NCI-H82 treated with DMSO at 0.1 percent for 48 hours (cell line): Measurements from ENCODE around the gene NAALADL2.
"Not testable (repeated sequence)": the region's sequence is repeated elsewhere in the genome, so short reads cannot be mapped to it uniquely, and the experiment has no call there.

Experiments used
- DNase-seq: peaks from one replicate; lab custom pipeline; 2025; ENCODE audit not compliant: unreplicated experiment; lab: John Stamatoyannopoulos, UW

Gene NAALADL2

DNA sequence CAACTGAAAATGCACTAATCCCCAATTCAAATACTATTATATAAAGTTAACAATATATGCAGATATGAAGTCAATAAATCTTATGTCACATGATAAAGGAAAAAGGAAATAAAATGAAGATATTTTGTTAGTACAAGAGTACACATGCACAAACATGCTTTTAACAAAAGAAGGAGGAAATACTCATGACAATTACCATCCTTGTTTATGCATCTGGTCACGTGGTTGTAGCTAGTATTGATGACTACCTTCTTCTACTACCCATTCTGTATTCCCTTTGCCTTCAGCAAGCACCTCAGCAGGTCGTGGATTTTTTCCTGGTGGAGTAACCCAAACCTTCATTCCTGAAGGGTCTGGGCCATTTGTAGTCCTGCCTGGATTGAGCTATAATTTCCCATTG, 669.6 kb downstream of the NAALADL2 start:
- DNase-seq = not testable (repeated sequence)

DNA sequence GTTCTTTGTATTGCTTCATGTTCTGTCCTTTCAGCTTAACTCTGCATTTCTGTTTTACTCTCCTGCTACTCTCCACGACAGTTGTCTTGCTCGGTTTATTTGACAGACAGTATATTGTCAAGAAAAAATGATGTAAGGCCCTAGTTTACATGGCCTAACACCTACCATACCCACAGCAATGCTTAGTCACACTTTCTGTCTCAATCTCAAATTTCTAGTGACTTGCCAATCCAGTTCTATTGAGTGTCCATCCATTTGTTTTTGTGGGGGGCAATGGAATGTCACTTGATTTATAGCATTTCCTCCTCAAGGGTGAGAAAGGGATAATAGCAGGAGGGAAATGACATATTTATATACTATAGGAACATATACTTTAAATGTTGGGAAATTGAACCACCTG, 676.2 kb downstream of the NAALADL2 start:
- no peak for DNase-seq

DNA sequence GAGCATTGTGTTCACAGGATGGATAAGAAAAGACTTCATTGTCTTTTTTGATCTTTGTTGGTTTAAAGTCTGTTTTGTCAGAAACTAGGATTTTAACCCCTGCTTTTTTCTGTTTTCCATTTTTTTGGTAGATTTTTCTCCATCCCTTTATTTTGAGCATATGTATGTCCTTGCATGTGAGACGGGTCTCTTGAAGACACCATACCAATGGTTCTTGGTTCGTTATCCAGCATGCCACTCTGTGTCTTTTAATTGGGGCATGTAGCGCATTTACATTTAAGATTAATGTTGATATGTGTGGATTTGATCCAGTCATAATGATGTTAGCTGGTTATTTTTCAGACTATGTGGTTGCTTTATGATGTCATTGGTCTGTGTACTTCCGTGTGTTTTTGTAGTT, 687.0 kb downstream of the NAALADL2 start:
- no peak for DNase-seq

DNA sequence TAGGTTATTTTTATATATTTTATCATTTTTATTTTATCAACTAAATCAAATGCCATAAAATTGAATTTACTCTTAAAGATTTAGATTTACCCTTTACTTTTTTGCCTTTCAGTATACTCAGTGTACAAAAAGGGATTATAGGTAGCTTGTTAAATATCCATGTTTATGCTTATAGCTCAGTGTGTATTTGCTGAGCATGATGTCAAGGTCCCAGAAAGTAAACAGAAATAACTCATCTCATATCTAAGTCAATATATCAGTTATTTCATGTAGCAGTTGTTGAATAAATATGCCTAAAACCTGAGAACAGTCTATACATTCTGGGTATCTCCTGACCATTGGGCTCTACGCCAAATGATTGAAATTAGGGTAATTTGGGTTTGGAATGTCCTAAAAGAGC, 693.8 kb downstream of the NAALADL2 start:
- no peak for DNase-seq

DNA sequence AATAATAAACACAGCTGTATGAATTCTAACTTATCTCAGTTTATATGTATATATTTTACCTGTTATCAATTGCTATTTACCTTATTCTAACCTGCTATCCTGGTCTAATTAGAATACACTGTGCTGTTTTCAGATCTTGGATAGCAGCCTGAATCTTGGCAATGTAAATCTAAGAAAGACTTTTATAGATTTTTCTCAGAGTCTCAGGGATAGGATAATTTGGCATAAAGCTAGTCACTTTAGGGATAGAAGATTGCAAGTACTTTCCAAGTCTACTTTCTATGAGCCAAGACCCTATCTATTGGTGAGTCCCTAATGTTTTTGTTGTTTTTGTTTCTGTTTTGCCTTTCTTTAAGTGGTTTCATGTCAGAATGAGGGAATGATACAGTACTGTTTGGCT, 695.7 kb downstream of the NAALADL2 start:
- no peak for DNase-seq

DNA sequence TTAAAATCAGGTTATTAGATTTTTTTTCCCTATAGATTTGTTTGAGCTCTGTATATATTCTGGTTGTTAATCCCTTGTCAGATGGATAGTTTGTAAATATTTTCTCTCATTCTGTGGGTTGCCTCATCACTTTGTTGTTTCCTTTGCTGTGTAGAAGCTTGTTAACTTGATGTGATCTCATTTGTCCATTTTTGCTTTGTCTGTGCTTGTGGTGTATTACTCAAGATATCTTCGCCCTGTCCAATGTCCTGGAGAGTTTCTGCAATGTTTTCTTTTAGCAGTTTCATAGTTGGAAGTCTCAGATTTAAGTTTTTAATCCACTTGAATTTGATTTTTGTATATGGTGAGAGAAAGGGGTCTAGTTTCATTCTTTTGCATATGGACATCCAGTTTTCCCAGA, 699.1 kb downstream of the NAALADL2 start:
- no peak for DNase-seq

DNA sequence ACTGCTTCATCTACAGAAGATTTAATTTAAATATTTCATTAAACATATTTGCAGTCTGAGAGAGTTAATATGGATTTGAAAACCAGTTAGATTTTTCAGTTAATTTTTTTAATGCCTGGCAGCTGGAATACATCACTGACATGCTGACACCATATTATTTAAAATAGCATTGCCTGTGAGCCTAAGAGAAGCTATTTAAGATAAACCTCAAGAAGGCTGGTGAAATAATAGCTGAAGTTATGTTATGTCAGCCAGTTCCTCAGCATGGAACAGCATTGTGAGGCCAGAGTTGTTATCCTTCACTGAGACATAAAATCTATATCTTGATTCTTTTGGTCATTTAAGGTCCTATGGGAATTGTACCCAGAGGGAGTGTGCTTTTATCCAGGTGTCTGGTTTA, 705.2 kb downstream of the NAALADL2 start:
- no peak for DNase-seq

DNA sequence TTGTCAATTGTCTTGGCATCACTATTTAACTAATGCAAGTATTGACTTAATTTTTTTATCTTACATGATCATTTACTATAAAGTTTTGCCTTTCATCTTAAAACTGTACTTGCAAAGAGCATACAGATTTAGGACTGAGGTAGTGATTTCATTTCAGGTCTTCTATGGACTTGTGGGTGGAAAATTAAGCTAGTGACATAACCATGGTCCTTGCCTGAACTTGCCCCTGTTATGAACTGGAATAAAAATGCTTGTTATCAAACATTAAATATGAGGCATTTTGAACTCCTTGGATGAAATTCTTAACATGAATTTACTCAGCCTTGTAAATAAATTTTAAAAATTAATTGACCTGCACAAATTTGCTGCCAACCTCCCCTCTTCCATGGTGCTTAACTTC, 712.0 kb downstream of the NAALADL2 start:
- no peak for DNase-seq

DNA sequence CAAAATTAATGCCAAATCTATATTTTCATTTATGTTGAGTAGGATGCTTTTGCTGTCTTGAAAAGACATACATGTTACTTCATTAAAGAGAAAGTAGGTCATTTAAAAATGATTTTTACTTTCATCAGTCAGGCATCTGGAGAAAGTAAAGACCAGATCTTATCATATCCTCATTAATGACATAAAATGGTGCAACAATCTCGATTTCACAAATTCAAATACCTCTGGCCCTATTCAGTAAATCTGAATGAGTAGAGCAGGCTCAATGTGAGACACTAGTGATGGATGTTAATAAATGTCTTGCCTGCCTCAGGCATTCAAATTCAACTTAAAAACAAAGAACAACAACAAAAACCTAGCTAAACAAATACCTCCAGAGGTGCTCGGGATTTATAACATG, 714.1 kb downstream of the NAALADL2 start:
- DNase-seq = no peak

DNA sequence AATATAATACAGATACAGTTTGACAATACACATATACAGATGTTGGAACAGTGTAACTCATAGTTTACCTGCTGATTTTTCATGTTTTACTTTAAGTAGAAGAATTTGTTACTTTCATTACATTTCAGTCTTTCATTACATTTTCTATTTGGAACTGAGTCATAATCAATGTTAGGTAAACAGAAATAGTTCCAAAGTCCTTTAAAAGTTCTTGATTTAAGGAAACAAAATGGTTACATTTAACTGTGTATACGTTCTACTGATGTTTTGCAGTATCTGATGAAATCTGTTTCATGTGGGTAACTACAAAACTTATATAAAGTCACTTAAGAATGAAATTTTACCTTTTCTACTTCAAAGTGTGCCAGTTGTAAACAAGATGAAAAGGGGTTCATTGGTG, 721.2 kb downstream of the NAALADL2 start:
- DNase-seq = no peak

DNA sequence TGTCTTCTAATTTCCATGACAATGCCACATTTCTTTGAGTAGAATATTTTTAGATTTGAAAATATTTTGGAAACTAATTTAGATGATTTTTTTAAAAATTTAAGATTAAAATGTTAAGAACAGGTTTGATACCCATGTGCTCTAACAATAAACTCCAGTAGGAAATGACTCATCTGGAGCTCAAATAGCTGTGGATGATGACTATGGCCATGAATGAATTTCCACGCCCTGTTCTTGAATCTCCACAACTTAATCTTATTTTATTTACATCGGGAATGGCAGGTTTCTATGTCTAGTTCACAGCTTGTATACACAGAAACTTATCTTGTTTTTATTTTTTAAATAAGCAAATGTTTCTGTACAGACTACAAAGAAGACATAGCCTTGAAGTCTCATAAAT, 726.8 kb downstream of the NAALADL2 start:
- DNase-seq = no peak

DNA sequence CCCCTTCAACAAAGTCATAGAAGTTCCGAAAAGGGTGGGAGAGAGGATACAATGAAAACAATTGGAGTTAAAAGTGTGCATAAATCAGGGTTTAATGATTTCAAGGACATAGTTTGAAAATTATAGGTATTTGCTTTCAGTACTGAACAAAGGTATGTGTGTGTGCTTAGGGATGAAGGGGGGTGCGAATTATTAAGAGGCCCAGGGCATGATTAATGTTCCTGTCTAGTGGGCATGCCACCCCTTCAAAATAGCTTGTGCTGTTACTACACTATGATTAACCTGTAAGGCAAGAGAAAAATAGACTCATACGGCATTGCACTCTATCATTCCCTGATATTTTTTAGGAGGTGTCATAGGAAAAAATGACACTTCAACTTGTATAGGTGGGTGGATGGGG, 731.6 kb downstream of the NAALADL2 start:
- no peak for DNase-seq

DNA sequence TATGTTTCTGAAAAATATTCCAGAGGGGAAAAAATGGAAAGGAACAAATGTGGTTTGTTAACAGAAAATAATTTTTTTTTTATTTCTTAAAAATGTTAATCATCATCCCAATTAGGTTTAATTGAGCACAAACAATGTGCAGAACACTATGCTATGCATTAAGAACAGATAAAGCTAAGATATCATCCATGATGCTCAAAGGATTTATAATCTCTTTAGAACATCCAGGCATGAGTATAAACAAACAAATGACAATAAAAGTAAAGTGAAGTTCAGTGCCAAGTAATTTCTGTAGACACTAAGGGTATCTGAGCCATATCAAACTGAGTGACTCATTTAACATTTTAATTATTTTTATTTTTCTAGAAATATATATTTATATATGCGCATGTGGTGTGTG, 732.2 kb downstream of the NAALADL2 start:
- no peak for DNase-seq

DNA sequence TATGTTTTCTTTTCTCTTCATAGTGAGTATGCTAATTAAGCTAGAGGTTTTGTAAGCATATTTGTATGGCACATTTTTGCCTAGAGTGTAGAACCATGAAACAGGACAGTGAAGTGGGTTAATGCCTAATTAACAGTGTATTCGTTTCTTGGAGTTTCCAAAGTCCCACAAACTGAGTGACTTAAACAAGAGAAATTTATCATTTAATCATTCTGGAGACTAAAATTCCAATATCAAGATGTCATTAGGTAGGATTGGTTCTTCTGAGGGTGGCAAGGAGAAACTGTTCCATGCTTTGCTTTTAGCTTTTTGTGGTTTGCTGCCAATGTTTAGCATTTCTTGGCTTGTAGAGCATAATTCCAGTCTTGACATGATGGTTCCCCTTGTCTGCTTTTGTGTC, 734.2 kb downstream of the NAALADL2 start:
- DNase-seq = no peak

DNA sequence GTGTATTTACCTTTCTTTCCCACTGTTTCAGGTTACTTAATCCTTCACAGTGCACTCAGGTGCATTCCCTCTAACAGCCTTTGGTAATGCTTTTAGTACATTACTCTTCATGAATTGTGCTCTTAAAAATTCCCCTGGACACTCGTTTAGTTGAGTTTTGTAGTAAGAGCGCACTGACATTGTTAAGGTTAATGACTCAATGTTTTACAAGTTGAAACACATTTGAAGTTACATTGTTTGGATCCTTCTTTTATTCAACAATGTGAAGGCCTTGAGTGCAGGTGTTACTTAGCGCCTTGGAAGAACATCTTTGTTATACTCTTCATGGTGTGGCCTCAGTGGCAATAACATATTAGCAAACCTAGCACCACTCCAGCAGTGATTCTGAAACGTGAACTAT, 739.6 kb downstream of the NAALADL2 start:
- no peak for DNase-seq

DNA sequence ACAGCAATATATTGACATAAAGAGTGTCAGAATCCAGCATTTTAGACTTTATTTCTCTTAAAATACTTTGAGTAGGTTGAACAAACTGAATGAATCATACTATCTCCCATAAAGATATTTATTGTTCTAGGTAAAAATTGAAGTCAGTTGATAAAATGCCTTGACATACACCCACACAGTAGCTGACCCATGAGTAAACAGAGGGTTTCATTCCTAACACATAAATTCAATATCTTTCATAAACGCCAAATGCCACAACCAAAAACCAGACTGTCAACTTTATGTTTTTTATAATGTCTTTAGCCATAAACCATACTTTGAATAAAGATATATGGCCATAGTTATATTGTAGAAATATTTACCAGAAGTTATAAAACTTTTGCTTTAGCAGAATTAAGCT, 742.4 kb downstream of the NAALADL2 start:
- DNase-seq = no peak

DNA sequence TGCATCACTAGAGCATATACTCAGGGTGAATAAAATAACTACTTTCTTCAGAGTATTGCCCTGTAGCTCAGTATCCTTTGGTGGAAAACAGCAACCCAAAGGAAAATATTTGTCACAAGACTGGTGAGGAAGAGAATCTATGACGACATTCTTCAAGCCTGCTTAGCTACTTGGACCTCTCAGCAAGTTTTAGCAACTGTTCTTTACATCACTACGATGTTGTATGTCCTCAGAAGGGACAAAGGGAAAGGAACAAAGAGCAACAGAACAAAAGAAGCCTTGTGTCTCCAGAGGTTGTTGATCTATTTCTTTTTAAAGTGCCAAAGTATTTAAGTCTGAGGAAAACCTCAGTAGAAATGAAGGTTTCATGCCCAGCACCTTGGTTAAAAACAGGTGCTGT, 746.7 kb downstream of the NAALADL2 start:
- no peak for DNase-seq

DNA sequence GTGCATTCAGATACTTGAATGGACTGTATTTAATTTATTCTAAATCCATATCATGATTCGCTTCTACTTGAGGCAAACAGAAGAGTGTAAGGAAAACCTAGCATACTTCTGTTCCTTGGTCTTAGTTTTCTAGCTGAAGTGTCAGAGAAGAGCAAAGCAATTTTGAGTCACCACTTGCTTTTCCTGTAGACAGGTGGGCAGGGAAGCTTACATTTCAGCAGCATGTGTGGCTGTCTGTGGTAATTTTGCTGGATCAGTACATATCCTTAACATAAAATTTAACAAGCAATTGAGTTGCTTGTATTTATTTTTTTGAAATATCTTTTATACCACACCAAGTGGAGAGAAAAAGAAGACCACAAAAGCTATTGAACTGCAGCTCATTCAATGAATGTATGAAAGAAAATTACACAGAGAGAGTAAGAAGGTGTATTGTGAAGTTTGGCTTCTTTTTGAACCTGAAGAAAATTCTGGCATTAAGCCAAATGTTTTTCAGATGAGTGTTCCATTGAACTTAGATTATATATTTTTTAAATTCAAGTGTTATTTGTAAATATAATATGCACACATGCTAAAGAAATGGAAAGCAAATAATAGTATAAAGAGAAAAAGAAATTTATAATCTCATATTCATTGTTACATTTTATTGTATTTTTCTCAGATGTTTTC, 747.6 kb downstream of the NAALADL2 start:
- no peak for DNase-seq

DNA sequence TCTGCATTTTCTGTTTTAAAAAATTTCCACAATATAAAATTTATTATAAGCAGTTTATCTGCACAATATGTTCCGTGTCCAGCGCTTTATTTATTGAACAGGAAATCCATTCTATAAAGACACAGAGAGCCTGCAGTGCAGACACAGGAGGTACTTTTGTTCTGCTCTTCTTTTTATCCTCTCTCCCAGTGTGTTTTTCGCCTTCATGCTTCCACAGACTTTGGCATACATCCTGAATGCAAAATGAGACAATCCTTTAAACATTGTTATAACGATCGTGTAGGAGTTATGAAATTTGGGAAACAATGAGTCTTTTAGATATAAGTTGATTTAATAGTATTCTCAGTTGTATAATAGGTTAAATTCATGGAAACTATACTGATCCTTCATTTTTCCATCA, 749.2 kb downstream of the NAALADL2 start:
- DNase-seq = no peak

DNA sequence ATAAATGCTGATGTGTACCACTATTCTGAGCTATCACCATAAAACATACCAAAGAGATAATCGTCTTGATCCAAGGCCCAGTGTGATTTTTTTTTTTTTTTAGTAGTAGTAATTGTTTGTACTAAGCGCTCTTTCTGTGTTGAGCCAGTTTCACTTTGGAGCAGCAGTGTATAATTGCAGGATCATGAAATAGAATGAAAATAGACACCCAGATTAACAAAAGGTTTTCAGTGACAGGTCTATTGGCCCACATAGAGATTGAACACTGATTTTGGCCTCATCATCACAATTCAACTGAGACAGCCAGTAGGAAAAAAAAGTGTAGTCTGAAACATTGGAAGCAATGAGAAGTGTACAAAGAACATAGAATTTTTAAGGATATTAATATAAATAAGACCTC, 749.8 kb downstream of the NAALADL2 start:
- no peak for DNase-seq

DNA sequence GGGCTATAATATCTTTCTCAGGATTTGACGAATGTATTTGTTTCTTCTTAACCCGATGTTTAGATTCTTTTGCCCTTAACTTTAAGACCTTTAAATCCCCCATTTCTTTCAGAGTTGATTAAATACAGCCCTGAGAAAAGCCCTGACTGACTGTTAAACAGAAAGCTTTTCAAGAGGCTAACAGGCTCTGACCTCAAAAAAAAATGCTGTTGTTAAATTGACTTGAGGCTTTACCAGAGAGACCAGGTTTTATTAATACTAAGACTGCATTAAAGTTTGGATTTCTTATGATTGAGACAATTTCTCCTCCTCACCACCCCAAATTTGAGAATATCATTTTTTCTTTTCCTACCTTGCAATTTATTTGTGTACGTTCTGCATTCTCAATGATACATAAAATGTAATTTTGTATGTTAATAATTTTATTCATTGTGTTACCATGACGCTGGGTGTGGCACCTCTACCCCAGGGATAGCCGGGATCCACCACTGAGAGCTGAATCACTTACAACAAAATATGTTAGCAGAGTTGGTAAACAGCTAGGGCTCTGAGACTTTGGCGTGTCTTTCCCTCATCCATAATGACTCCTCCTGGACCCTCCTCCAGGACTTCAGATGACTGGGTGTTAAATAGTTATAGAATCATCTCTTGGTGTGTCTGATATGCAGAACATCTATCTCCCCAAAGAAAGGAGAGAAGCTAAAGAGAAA, 753.5 kb downstream of the NAALADL2 start:
- DNase-seq = no peak

DNA sequence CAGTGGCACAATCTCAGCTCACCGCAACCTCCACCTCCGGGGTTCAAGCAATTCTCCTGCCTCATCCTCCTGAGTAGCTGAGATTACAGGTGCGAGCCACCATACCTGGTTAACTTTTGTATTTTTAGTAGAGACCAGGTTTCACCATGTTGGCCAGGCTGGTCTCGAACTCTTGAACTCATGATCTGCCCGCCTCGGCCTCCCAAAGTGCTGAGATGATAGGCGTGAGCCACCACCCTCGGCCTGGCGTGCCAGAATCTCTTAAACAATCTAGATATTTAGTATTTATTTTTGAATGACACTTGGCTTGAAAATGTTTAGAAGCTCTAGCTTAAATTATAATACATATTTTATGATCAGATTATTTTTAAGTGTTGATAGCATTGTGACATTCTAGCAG, 755.0 kb downstream of the NAALADL2 start:
- not testable (repeated sequence) for DNase-seq

DNA sequence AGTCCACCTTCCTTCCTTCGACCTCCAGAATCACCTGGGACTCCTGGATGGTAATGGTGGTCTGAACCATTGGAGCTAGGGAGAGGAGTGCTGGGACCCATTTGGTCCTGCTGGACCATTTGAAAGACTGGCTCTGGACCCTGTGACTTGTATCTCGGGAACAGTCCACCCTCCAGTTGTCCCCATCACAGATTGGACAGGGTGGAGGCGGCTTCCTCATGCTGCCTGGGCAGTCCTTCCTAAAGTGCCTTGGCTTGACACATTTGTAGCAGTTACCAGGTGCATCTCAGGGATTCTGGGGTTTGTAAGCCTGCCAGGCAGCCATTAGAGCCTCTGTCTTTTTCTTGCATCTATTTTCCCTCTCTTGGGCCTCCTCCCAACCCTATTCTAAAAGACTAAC, 758.1 kb downstream of the NAALADL2 start:
- DNase-seq = no peak
